Activated CD4-positive, alpha-beta T cell treated with anti-CD3 and anti-CD28 coated beads for 24 hours (primary cell): ENCODE results near the gene NFKB2.

Experiments
- DNase-seq, 2 donors: peaks; one replicate each; pipeline ENCODE4 v3.0.0-alpha.2; 2020; ENCODE audit warnings: low read depth in 2 of 2

NFKB2 gene

GRCh38 chr10:102408728-102409603 lies 13.5 kb downstream of the NFKB2 start:
- DNase-seq, result peak; percentile 67 to 71

GRCh38 chr10:102409604-102410428 lies 14.3 kb downstream of the NFKB2 start:
- no peak for DNase-seq

GRCh38 chr10:102410429-102411073 lies 15.0 kb downstream of the NFKB2 start:
- DNase-seq, result peak; percentile 46 to 67

- no peak for DNase-seq
Measured at GRCh38 chr10:102411341-102412255, 16.1 kb downstream of the NFKB2 start.

GRCh38 chr10:102412293-102412692 lies 16.8 kb downstream of the NFKB2 start:
- no peak for DNase-seq

GRCh38 chr10:102413053-102413705 lies 17.7 kb downstream of the NFKB2 start:
- DNase-seq, result no peak

GRCh38 chr10:102413806-102414561 lies 18.5 kb downstream of the NFKB2 start:
- no peak for DNase-seq

GRCh38 chr10:102414749-102415148 lies 19.2 kb downstream of the NFKB2 start:
- DNase-seq, result no peak

GRCh38 chr10:102416283-102416682 lies 20.8 kb downstream of the NFKB2 start:
- DNase-seq, result no peak

- DNase-seq, result no peak
Measured at GRCh38 chr10:102416695-102417094, 21.2 kb downstream of the NFKB2 start.

- no peak for DNase-seq
Measured at GRCh38 chr10:102418622-102419268, 23.2 kb downstream of the NFKB2 start, which contains the start of gene PSD. Gene PSD (minus strand): TSS chr10:102418785. CDS start chr10:102417038, 1,747 bp downstream.

- DNase-seq, result peak in 1 of 2 donors; percentile 58
Measured at GRCh38 chr10:102419269-102420180, 24.0 kb downstream of the NFKB2 start.

GRCh38 chr10:102420181-102420713 lies 24.7 kb downstream of the NFKB2 start:
- DNase-seq, result no peak

GRCh38 chr10:102420714-102421506 lies 25.4 kb downstream of the NFKB2 start, which contains the start of gene FBXL15:
Gene FBXL15 (plus strand): TSS chr10:102420836. CDS start chr10:102421130, 294 bp downstream.
- DNase-seq, result peak; percentile 94 to 96

GRCh38 chr10:102421507-102421756 lies 25.9 kb downstream of the NFKB2 start:
- DNase-seq, result no peak

GRCh38 chr10:102421757-102422512 lies 26.4 kb downstream of the NFKB2 start:
- DNase-seq, result no peak
